OCI-LY1 (cell line): ENCODE data around the gene GARIN5A.

Experiments
- H2AFZ ChIP-seq: fragments of 200-600 bp; sonication (generic), shearing (Covaris generic); 2 replicates; pipeline ENCODE4 v1.6.0; 2014; ENCODE audit warnings: antibody characterized with exemption, mild to moderate bottlenecking, low read length
- H3F3A ChIP-seq: fragments of 200-600 bp; sonication (generic), shearing (Covaris generic); 2 replicates; pipeline ENCODE4 v1.6.0; 2014; ENCODE audit warnings: mild to moderate bottlenecking, antibody characterized with exemption, low read length, moderate library complexity; ENCODE audit not compliant: insufficient read depth
- H3K27ac ChIP-seq: fragments of 200-600 bp; sonication (generic); 2 replicates; pipeline ENCODE4 v1.5.1; 2014; ENCODE audit warnings: low read length, mixed run types, mild to moderate bottlenecking, low read depth; ENCODE audit not compliant: poor library complexity, severe bottlenecking
- H3K27me3 ChIP-seq: fragments of 200-600 bp; sonication (generic); 2 replicates; pipeline ENCODE4 v1.6.0; 2014; ENCODE audit warnings: antibody characterized with exemption, mild to moderate bottlenecking, low read length, moderate library complexity; ENCODE audit not compliant: insufficient read depth
- H3K36me3 ChIP-seq: fragments of 200-600 bp; sonication (generic); 2 replicates; pipeline ENCODE4 v1.6.1; 2014; ENCODE audit warnings: mild to moderate bottlenecking, antibody characterized with exemption, low read length, moderate library complexity, mixed read lengths; ENCODE audit not compliant: insufficient read depth
- H3K4me1 ChIP-seq: fragments of 200-600 bp; sonication (generic); 2 replicates; pipeline ENCODE4 v1.5.1; 2014; ENCODE audit warnings: mild to moderate bottlenecking, low read length, moderate library complexity; ENCODE audit not compliant: insufficient read depth, severe bottlenecking
- H3K4me2 ChIP-seq: fragments of 200-600 bp; sonication (generic), shearing (Covaris generic); 2 replicates; pipeline ENCODE4 v1.6.1; 2014; ENCODE audit warnings: low read length
- H3K4me3 ChIP-seq: fragments of 200-600 bp; sonication (generic); 2 replicates; pipeline ENCODE4 v1.5.1; 2014; ENCODE audit warnings: low read length, low read depth, mild to moderate bottlenecking, mixed read lengths; ENCODE audit not compliant: poor library complexity, severe bottlenecking
- H3K79me2 ChIP-seq: fragments of 200-600 bp; shearing (Covaris generic); 2 replicates; pipeline ENCODE4 v1.6.1; 2016; ENCODE audit warnings: mixed run types, low read length, mixed read lengths; ENCODE audit not compliant: insufficient read depth
- H3K9ac ChIP-seq: fragments of 200-600 bp; sonication (generic), shearing (Covaris generic); 2 replicates; pipeline ENCODE4 v1.6.1; 2014; ENCODE audit warnings: mild to moderate bottlenecking, low read length, mixed read lengths
- H3K9me2 ChIP-seq: fragments of 200-600 bp; sonication (generic), shearing (Covaris generic); 2 replicates; pipeline ENCODE4 v1.6.1; 2014; ENCODE audit warnings: low read depth, mild to moderate bottlenecking, low read length, mixed read lengths
- H3K9me3 ChIP-seq: fragments of 200-600 bp; shearing (Covaris generic); 2 replicates; pipeline ENCODE4 v1.6.1; 2014; ENCODE audit warnings: low read length, mixed read lengths
- H4K20me1 ChIP-seq: fragments of 200-600 bp; sonication (generic), shearing (Covaris generic); 2 replicates; pipeline ENCODE4 v1.6.0; 2016; ENCODE audit warnings: mild to moderate bottlenecking, low read length; ENCODE audit not compliant: insufficient read depth
- CTCF ChIP-seq: fragments of 200-600 bp; sonication (generic), shearing (Covaris generic); IDR thresholded peaks from 2 replicates; pipeline ENCODE4 v1.5.1; 2017; ENCODE audit warnings: mild to moderate bottlenecking, antibody characterized with exemption, low read length, moderate library complexity, mixed read lengths
- EZH2 ChIP-seq: fragments of 200-600 bp; sonication (generic), shearing (Covaris generic); IDR thresholded peaks from 2 replicates; pipeline ENCODE4 v1.8.0; 2017; ENCODE audit warnings: borderline replicate concordance, mixed run types, mild to moderate bottlenecking, antibody characterized with exemption, low read length, moderate library complexity, mixed read lengths

GARIN5A gene

DNA sequence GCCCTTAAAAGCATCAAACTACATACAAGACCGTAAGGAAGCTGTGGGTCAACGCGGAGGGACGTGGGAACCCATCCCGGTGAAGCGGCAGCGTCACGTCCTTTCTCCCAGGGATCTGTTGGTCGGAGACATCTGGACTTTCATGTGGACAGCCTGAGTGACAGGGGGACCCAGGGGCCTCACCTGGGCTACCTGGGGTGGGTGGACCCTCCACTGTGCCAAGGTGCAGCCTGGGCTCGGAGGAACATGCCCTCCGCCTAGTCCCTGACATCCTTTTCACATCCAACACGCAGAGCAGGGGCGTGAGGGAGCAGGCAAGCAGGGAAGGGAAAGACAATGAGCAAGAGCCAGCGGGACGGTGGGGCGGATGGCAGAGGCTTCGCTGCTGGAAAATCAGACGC is 13.8 kb upstream of the GARIN5A start:
- Histone ChIP-seq H3K79me2 (no peaks in the 10 kb centered on the region), H3K27ac (no peak overlapping the region), H3K4me2 (no peak overlapping the region), H3K9ac (no peak overlapping the region), H3K36me3 (peaks cover 14% of the 10 kb centered on the region), H2AFZ (no peak overlapping the region), H3K4me1 (no peaks in the 10 kb centered on the region), H4K20me1 (no peaks in the 10 kb centered on the region), H3F3A (no peaks in the 10 kb centered on the region), H3K9me3 (peaks cover 9% of the 10 kb centered on the region), H3K9me2 (no peaks in the 10 kb centered on the region), H3K4me3 (no peak overlapping the region), H3K27me3 (peaks cover 6% of the 10 kb centered on the region; the same call in 1 of the 2 replicates)
- TF ChIP-seq EZH2 (no peak), CTCF (no peak)

GRCh38 chr19:50489461-50490011 is 12.9 kb upstream of the GARIN5A start:
- H3K9ac ChIP-seq, result no peak overlapping the region
- peaks cover 6% of the 10 kb centered on the region; the same call in 1 of the 2 replicates for H3K27me3 ChIP-seq
- no peaks in the 10 kb centered on the region for H3K79me2 ChIP-seq
- no peak overlapping the region for H3K4me3 ChIP-seq
- no peak overlapping the region for H2AFZ ChIP-seq
- peaks cover 9% of the 10 kb centered on the region for H3K9me3 ChIP-seq
- peaks cover 23% of the 10 kb centered on the region for H3K36me3 ChIP-seq
- no peaks in the 10 kb centered on the region for H3K9me2 ChIP-seq
- TF ChIP-seq EZH2 (no peak), CTCF (no peak)
- H3K4me2 ChIP-seq, result no peak overlapping the region
- H3K27ac ChIP-seq, result no peak overlapping the region
- H3K4me1 ChIP-seq, result no peaks in the 10 kb centered on the region
- H4K20me1 ChIP-seq, result no peaks in the 10 kb centered on the region
- H3F3A ChIP-seq, result no peaks in the 10 kb centered on the region

DNA sequence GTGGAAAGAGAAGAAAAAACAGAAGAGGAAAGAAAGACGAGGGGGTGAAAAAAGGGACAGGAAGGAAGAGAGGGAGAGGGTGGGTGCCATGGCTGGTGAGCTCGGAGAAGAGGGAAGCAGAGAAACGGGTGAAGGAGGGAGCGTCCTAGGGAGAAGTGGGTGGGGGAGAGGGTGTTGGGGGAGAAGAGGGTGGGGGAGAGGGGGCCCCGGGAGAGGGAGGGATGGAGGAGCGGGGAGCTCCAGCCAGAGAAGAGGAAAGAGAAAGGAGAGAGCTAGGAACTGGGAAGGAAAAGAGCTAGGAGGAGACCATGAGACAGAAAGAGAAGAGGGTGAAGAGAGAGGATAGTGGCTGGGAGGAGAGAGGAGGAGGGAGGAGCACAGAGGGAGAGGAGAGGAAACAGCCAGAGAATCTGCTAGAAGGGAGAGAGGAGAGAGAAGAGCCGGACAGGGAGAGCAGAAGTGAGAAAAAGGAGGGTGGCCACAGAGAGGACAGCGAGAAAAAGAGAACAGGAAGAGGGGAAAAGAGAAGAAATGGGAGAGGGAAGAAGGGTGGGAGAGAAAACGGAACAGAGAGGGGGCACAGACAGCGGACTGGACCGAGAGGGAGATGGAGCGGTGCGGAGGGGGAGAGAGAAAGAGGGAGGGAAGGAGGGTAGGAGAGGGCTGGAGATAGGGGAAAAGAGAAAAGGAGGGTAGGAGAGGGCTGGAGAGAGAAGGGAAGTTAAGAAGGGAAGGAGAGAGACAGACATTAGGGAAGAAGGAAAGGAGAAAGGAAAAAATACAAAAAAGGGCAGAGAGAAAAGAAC is 11.9 kb upstream of the GARIN5A start:
- TF ChIP-seq EZH2 (no peak), CTCF (no peak)
- Histone ChIP-seq H3K27me3 (peaks cover 6% of the 10 kb centered on the region; the same call in 1 of the 2 replicates), H3K79me2 (no peaks in the 10 kb centered on the region), H3F3A (no peaks in the 10 kb centered on the region), H3K9me2 (no peaks in the 10 kb centered on the region), H3K36me3 (peaks cover 32% of the 10 kb centered on the region), H3K9me3 (peaks cover 9% of the 10 kb centered on the region), H2AFZ (no peak overlapping the region), H3K27ac (no peak overlapping the region), H4K20me1 (no peaks in the 10 kb centered on the region), H3K4me2 (no peak overlapping the region), H3K9ac (no peak overlapping the region), H3K4me1 (no peaks in the 10 kb centered on the region), H3K4me3 (no peak overlapping the region)
